Karpas-422 (cell line): Measurements from ENCODE around the gene RAI1. TPM values are rescaled to one million over a fixed set of nuclear protein-coding genes. Genes with fewer than 3 reads are reported as not detected.

ENCODE experiments used
- DNase-seq: peaks from one replicate; pipeline ENCODE4 v3.0.0-alpha.2; 2015
- H2AFZ ChIP-seq: fragments of 200-600 bp; sonication (generic); 2 replicates; pipeline ENCODE4 v1.6.1; 2014; ENCODE audit warnings: antibody characterized with exemption, low read length, mixed read lengths
- H3K27ac ChIP-seq: fragments of 200-600 bp; sonication (generic); 2 replicates; pipeline ENCODE4 v1.5.1; 2014; ENCODE audit warnings: mild to moderate bottlenecking, low read length, moderate library complexity
- H3K27me3 ChIP-seq: fragments of 200-600 bp; sonication (generic); 2 replicates; pipeline ENCODE4 v1.6.1; 2014; ENCODE audit warnings: low read length, mixed read lengths
- H3K36me3 ChIP-seq: fragments of 200-600 bp; sonication (generic); 2 replicates; pipeline ENCODE4 v1.6.1; 2014; ENCODE audit warnings: low read length, mixed read lengths; ENCODE audit not compliant: insufficient read depth
- H3K4me1 ChIP-seq: fragments of 200-600 bp; sonication (generic); 2 replicates; pipeline ENCODE4 v1.6.1; 2014; ENCODE audit warnings: mild to moderate bottlenecking, low read length, mixed read lengths
- H3K4me2 ChIP-seq: fragments of 200-600 bp; sonication (generic); 2 replicates; pipeline ENCODE4 v1.6.1; 2014; ENCODE audit warnings: low read length, low read depth, mild to moderate bottlenecking; ENCODE audit not compliant: poor library complexity, severe bottlenecking
- H3K4me3 ChIP-seq: fragments of 200-600 bp; sonication (generic); 2 replicates; pipeline ENCODE4 v1.5.1; 2014; ENCODE audit warnings: mild to moderate bottlenecking, antibody characterized with exemption, low read length, mixed read lengths
- H3K79me2 ChIP-seq: fragments of 200-600 bp; sonication (generic); 2 replicates; pipeline ENCODE4 v1.6.1; 2014; ENCODE audit warnings: mild to moderate bottlenecking, low read length, mixed read lengths
- H3K9ac ChIP-seq: fragments of 200-600 bp; sonication (generic); 2 replicates; pipeline ENCODE4 v1.6.0; 2014; ENCODE audit warnings: low read length
- H3K9me2 ChIP-seq: fragments of 200-600 bp; sonication (generic), shearing (Covaris generic); replicated peaks from 2 replicates; pipeline ENCODE4 v1.6.0; 2014; ENCODE audit warnings: mild to moderate bottlenecking, low read length, moderate library complexity; ENCODE audit not compliant: insufficient read depth
- H3K9me3 ChIP-seq: fragments of 300-700, 200-600 bp; sonication (generic); 2 replicates; pipeline ENCODE4 v1.6.1; 2014; ENCODE audit warnings: low read length, mixed read lengths
- H4K20me1 ChIP-seq: fragments of 200-600 bp; sonication (generic); 2 replicates; pipeline ENCODE4 v1.6.1; 2014; ENCODE audit warnings: mild to moderate bottlenecking, antibody characterized with exemption, low read length, low read depth; ENCODE audit not compliant: insufficient read depth
- total RNA-seq: library from RNA; depleted of rRNA; stranded (reverse); fragments of >200 nt; shearing (Covaris generic); gene quantifications from 2 replicates; pipeline ENCODE4 v1.2.3, GENCODE V29; 2014; ENCODE audit warnings: low replicate concordance

RAI1 gene
- total RNA-seq, 1 experiment from 2014 or later = 18.2 TPM

- H3K9me3 ChIP-seq = no peaks in the 10 kb centered on the region
These were observed 560 bp downstream of the RAI1 start for GRCh38 chr17:17681744-17682292.

GRCh38 chr17:17682293-17682736, 1.1 kb downstream of the RAI1 start:
- no peaks in the 10 kb centered on the region for H3K9me2 ChIP-seq
- DNase-seq = peak; percentile 87
- H3K9ac ChIP-seq = peak overlapping the region; percentile 99
- peaks cover 47% of the 10 kb centered on the region for H3K4me1 ChIP-seq
- H3K4me2 ChIP-seq = peak overlapping the region; percentile 95
- H3K9me3 ChIP-seq = no peaks in the 10 kb centered on the region
- 0 out of 2 replicates have a peak, but pooled peaks cover 9% of the 10 kb centered on the region for H4K20me1 ChIP-seq
- H3K36me3 ChIP-seq = 0 out of 2 replicates have a peak, but pooled peaks cover 3% of the 10 kb centered on the region
- peak overlapping the region; percentile 91 for H3K27ac ChIP-seq
- H3K4me3 ChIP-seq = peak overlapping the region; percentile 97
- H3K79me2 ChIP-seq = peaks cover 56% of the 10 kb centered on the region
- no peaks in the 10 kb centered on the region for H3K27me3 ChIP-seq
- H2AFZ ChIP-seq = no peak overlapping the region; the same call in 1 of the 2 replicates

More at GRCh38 chr17:17681744-17682292, 560 bp downstream of the RAI1 start:
- H4K20me1 ChIP-seq = 0 out of 2 replicates have a peak, but pooled peaks cover 9% of the 10 kb centered on the region
- no peak overlapping the region for H2AFZ ChIP-seq
- H3K27me3 ChIP-seq = no peaks in the 10 kb centered on the region
- peak overlapping the region; percentile 99 for H3K9ac ChIP-seq
- H3K9me2 ChIP-seq = no peaks in the 10 kb centered on the region
- H3K4me1 ChIP-seq = peaks cover 43% of the 10 kb centered on the region
- peaks cover 51% of the 10 kb centered on the region for H3K79me2 ChIP-seq
- peak overlapping the region; percentile 91 for H3K27ac ChIP-seq
- H3K4me3 ChIP-seq = peak overlapping the region; percentile 97
- peak; percentile 83 for DNase-seq
- 0 out of 2 replicates have a peak, but pooled peaks cover 3% of the 10 kb centered on the region for H3K36me3 ChIP-seq
- H3K4me2 ChIP-seq = peak overlapping the region; percentile 95

GRCh38 chr17:17682737-17683680, 1.8 kb downstream of the RAI1 start:
- peak; percentile 81 for DNase-seq
- Histone ChIP-seq H2AFZ (no peak overlapping the region; the same call in 1 of the 2 replicates), H3K27ac (peak overlapping the region; percentile 91), H3K9me2 (no peaks in the 10 kb centered on the region), H3K4me1 (peaks cover 47% of the 10 kb centered on the region), H3K36me3 (0 out of 2 replicates have a peak, but pooled peaks cover 3% of the 10 kb centered on the region), H3K9me3 (no peaks in the 10 kb centered on the region), H3K27me3 (no peaks in the 10 kb centered on the region), H4K20me1 (0 out of 2 replicates have a peak, but pooled peaks cover 9% of the 10 kb centered on the region), H3K4me2 (peak overlapping the region; percentile 95), H3K9ac (peak overlapping the region; percentile 99), H3K4me3 (peak overlapping the region; percentile 97), H3K79me2 (peaks cover 63% of the 10 kb centered on the region)

GRCh38 chr17:17683710-17684365, 2.6 kb downstream of the RAI1 start:
- peaks cover 66% of the 10 kb centered on the region for H3K79me2 ChIP-seq
- peak overlapping the region; percentile 99 for H3K9ac ChIP-seq
- no peaks in the 10 kb centered on the region for H3K9me2 ChIP-seq
- peaks cover 47% of the 10 kb centered on the region for H3K4me1 ChIP-seq
- peak overlapping the region; percentile 97 for H3K4me3 ChIP-seq
- H3K36me3 ChIP-seq = 0 out of 2 replicates have a peak, but pooled peaks cover 3% of the 10 kb centered on the region
- DNase-seq = no peak
- no peaks in the 10 kb centered on the region for H3K9me3 ChIP-seq
- peak overlapping the region; percentile 91 for H3K27ac ChIP-seq
- no peak overlapping the region for H2AFZ ChIP-seq
- H3K27me3 ChIP-seq = no peaks in the 10 kb centered on the region
- 0 out of 2 replicates have a peak, but pooled peaks cover 9% of the 10 kb centered on the region for H4K20me1 ChIP-seq
- H3K4me2 ChIP-seq = peak overlapping the region; percentile 95

GRCh38 chr17:17684906-17685774, 3.9 kb downstream of the RAI1 start:
- no peaks in the 10 kb centered on the region for H3K27me3 ChIP-seq
- H4K20me1 ChIP-seq = 0 out of 2 replicates have a peak, but pooled peaks cover 9% of the 10 kb centered on the region
- peaks cover 60% of the 10 kb centered on the region for H3K4me1 ChIP-seq
- H3K27ac ChIP-seq = peak overlapping the region; percentile 91
- H2AFZ ChIP-seq = no peak overlapping the region
- H3K4me2 ChIP-seq = peak overlapping the region; percentile 17
- no peak overlapping the region for H3K4me3 ChIP-seq
- H3K9me3 ChIP-seq = no peaks in the 10 kb centered on the region
- H3K9ac ChIP-seq = peak overlapping the region; percentile 35; the same call in 1 of the 2 replicates
- H3K36me3 ChIP-seq = 0 out of 2 replicates have a peak, but pooled peaks cover 3% of the 10 kb centered on the region
- no peak for DNase-seq
- H3K79me2 ChIP-seq = peaks cover 79% of the 10 kb centered on the region
- H3K9me2 ChIP-seq = no peaks in the 10 kb centered on the region

- peak overlapping the region; percentile 91 for H3K27ac ChIP-seq
- H3K9ac ChIP-seq = peak overlapping the region; percentile 35
- H2AFZ ChIP-seq = no peak overlapping the region
- peaks cover 86% of the 10 kb centered on the region for H3K79me2 ChIP-seq
- H3K27me3 ChIP-seq = no peaks in the 10 kb centered on the region
- 0 out of 2 replicates have a peak, but pooled peaks cover 9% of the 10 kb centered on the region for H4K20me1 ChIP-seq
- peaks cover 62% of the 10 kb centered on the region for H3K4me1 ChIP-seq
- no peak overlapping the region for H3K4me3 ChIP-seq
- no peak for DNase-seq
- peak overlapping the region; percentile 17 for H3K4me2 ChIP-seq
- 0 out of 2 replicates have a peak, but pooled peaks cover 3% of the 10 kb centered on the region for H3K36me3 ChIP-seq
- no peaks in the 10 kb centered on the region for H3K9me2 ChIP-seq
- no peaks in the 10 kb centered on the region for H3K9me3 ChIP-seq
These were observed 4.6 kb downstream of the RAI1 start for GRCh38 chr17:17685775-17686291.

GRCh38 chr17:17689312-17689711, 8.1 kb downstream of the RAI1 start:
- H3K4me1 ChIP-seq = peaks cover 82% of the 10 kb centered on the region
- peaks cover 94% of the 10 kb centered on the region for H3K79me2 ChIP-seq
- no peaks in the 10 kb centered on the region for H3K9me2 ChIP-seq
- no peak for DNase-seq
- H3K27ac ChIP-seq = peak overlapping the region; percentile 98
- H4K20me1 ChIP-seq = peaks cover 16% of the 10 kb centered on the region; the same call in 1 of the 2 replicates
- no peaks in the 10 kb centered on the region for H3K27me3 ChIP-seq
- no peak overlapping the region for H3K4me3 ChIP-seq
- H3K9ac ChIP-seq = peak overlapping the region; percentile 29; the same call in 1 of the 2 replicates
- no peak overlapping the region for H2AFZ ChIP-seq
- no peaks in the 10 kb centered on the region for H3K9me3 ChIP-seq
- H3K36me3 ChIP-seq = 0 out of 2 replicates have a peak, but pooled peaks cover under 1% of the 10 kb centered on the region
- peak overlapping the region; percentile 96 for H3K4me2 ChIP-seq
